Measurements from ENCODE around the gene CLCN1. TPM values are rescaled to one million over a fixed set of nuclear protein-coding genes. Genes with fewer than 3 reads are reported as not detected.

Gene CLCN1
- total RNA-seq, 1 donor from 2014 or later, result not detected

GRCh38 chr7:143300959-143301935, 14.7 kb upstream of the CLCN1 start:
- Histone ChIP-seq H3K4me3 (no peak overlapping the region), H3K4me1 (peaks cover 0 to 4% of the 10 kb centered on the region in 2 donors), H3K36me3 (peaks cover 63 to 78% of the 10 kb centered on the region in 2 donors), H3K27me3 (no peaks in the 10 kb centered on the region), H3K9me3 (no peaks in the 10 kb centered on the region), H3K27ac (no peak overlapping the region)
- DNase-seq (ENCODE audit: low spot score in 2 of 2), result no peak
- intact Hi-C loops (cut with DNase I), result no loop called here
- TF ChIP-seq CTCF (IDR thresholded peaks at IDR 0.05), result no peak

GRCh38 chr7:143303733-143304132, 12.2 kb upstream of the CLCN1 start:
- Histone ChIP-seq H3K27ac (no peak overlapping the region), H3K27me3 (no peaks in the 10 kb centered on the region), H3K4me3 (no peak overlapping the region), H3K36me3 (peaks cover 72 to 91% of the 10 kb centered on the region in 2 donors), H3K9me3 (no peaks in the 10 kb centered on the region), H3K4me1 (no peaks in the 10 kb centered on the region)
- DNase-seq (ENCODE audit: low spot score in 2 of 2), result no peak
- no peak for TF ChIP-seq CTCF (IDR thresholded peaks at IDR 0.05)
- intact Hi-C loops (cut with DNase I), result loop anchor here (2.0 kb wide), 1 partner anchor 63 kb away; no protein-coding TSS in a partner anchor

GRCh38 chr7:143304938-143305337, 11.0 kb upstream of the CLCN1 start:
- Histone ChIP-seq H3K27me3 (no peaks in the 10 kb centered on the region), H3K27ac (no peak overlapping the region), H3K4me3 (no peak overlapping the region), H3K4me1 (no peaks in the 10 kb centered on the region), H3K36me3 (peaks cover 62 to 80% of the 10 kb centered on the region in 2 donors), H3K9me3 (no peaks in the 10 kb centered on the region)
- no peak for TF ChIP-seq CTCF (IDR thresholded peaks at IDR 0.05)
- intact Hi-C loops (cut with DNase I), result loop anchor here (2.0 to 5.0 kb wide), 2 partner anchors 64 to 112 kb away; no protein-coding TSS in a partner anchor
- DNase-seq (ENCODE audit: low spot score in 2 of 2), result no peak

GRCh38 chr7:143305423-143306070, 10.4 kb upstream of the CLCN1 start:
- peak; percentile 35 to 67 (median 60) for TF ChIP-seq CTCF (IDR thresholded peaks at IDR 0.05)
- DNase-seq (ENCODE audit: low spot score in 2 of 2), result no peak
- intact Hi-C loops (cut with DNase I), result loop anchor here (2.0 to 5.0 kb wide), 2 partner anchors 65 to 112 kb away; no protein-coding TSS in a partner anchor

GRCh38 chr7:143308632-143309031, 7.3 kb upstream of the CLCN1 start:
- H3K36me3 ChIP-seq, result peaks cover 42 to 46% of the 10 kb centered on the region in 2 donors
- no peak for TF ChIP-seq CTCF (IDR thresholded peaks at IDR 0.05)
- no peak overlapping the region for H3K27ac ChIP-seq
- H3K9me3 ChIP-seq, result no peaks in the 10 kb centered on the region
- intact Hi-C loops (cut with DNase I), result loop anchor here (5.0 kb wide), 1 partner anchor 109 kb away; no protein-coding TSS in a partner anchor
- no peaks in the 10 kb centered on the region for H3K4me1 ChIP-seq
- H3K4me3 ChIP-seq, result no peak overlapping the region
- no peaks in the 10 kb centered on the region for H3K27me3 ChIP-seq
- no peak for DNase-seq (ENCODE audit: low spot score in 2 of 2)

More at GRCh38 chr7:143305423-143306070, 10.4 kb upstream of the CLCN1 start:
- Histone ChIP-seq H3K4me1 (no peaks in the 10 kb centered on the region), H3K9me3 (no peaks in the 10 kb centered on the region), H3K27ac (no peak overlapping the region), H3K4me3 (no peak overlapping the region), H3K36me3 (peaks cover 56 to 74% of the 10 kb centered on the region in 2 donors), H3K27me3 (no peaks in the 10 kb centered on the region)
